Measurements from ENCODE around the gene ATAD3C.
"Not testable (repeated sequence)": the region's sequence is repeated elsewhere in the genome, so short reads cannot be mapped to it uniquely, and the experiment has no call there.

Gene ATAD3C

DNA sequence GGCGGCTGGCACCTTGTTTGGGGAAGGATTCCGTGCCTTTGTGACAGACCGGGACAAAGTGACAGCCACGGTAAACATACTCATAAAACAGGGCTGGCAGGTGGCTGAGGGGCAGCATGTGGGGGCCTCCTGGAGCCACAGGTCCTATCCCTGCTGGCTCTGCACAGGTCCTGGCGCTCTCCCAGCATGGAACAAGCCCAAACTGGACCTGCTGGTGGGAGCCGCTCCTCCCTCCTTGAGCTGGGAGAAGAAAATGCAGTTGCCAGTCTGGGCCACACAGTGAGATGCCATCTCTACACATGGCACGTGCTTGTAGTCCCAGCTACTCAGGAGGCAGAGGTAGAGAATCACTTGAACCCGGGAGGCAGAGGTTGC is 2.9 kb downstream of the ATAD3C start:
- DNase-seq: peak; percentile 54

DNA sequence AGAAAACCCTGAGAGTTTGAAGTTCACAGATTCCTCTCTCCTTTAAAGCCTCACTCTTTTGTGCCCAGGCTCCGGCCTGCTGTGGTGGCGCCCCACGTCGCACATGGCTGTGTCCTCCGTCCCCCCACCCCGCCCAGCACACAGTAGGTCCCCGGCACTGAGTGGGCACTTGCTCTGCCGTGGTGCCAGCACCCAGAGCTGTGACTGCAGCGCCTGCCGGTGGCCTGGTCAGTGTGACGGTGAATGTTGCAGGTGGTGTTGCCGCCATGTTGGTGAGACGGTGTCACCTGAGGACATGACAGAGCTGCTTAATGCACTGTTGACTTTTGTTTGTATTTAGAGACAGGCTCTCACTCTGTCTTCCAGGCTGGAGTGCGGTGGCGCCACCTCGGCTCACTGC is 3.4 kb downstream of the ATAD3C start:
- no peak for DNase-seq

DNA sequence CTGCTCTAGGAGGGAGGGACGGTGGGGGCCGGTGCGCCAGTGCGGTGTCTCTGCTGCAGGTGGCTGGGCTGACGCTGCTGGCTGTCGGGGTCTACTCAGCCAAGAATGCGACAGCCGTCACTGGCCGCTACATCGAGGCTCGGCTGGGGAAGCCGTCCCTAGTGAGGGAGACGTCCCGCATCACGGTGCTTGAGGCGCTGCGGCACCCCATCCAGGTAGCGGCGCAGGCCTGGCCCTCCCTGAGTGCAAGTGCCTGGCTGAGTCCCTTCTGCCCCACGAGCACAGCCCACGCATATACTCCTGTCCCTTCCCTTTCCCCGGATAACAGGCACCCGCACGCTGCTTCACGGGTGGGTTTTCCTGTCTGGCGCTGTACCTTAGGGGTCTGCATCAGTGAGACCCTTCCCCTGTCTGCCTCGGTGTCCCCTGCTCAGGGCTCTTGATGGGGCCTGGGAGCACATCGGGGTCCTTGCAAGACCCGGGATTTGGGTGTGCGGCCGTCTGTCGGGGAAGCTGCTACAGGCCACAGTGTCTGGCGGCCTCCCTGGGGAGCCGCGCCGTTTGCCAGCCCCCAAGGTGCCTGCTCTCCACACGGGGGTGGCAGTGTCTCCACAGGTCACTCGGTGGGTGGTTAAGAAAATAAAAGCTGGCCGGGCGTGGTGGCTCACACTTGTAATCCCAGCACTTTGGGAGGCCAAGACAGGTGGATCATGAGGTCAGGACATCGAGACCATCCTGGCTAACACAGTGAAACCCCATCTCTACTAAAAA is 5.0 kb downstream of the ATAD3C start:
- not testable (repeated sequence) for DNase-seq

DNA sequence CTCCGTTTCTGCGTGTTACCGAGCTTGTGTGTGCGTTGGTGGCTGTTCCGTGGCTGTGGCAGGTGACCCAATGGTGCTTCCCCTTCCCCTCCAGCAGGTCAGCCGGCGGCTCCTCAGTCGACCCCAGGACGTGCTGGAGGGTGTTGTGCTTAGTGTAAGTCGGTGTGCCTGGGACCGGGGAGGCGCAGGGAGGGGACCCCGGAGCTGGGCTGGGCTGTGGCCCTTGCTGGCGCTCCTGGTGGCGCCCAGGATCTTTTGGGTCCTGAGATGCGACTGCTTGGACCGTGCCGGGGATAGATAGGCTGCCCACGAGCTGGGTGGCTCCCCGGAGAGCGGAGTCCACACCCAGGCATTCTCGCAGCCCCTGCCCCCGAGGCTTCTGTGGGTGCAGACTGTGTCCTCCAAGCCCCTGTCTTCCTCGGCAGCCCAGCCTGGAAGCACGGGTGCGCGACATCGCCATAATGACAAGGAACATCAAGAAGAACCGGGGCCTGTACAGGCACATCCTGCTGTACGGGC is 5.9 kb downstream of the ATAD3C start:
- no peak for DNase-seq

DNA sequence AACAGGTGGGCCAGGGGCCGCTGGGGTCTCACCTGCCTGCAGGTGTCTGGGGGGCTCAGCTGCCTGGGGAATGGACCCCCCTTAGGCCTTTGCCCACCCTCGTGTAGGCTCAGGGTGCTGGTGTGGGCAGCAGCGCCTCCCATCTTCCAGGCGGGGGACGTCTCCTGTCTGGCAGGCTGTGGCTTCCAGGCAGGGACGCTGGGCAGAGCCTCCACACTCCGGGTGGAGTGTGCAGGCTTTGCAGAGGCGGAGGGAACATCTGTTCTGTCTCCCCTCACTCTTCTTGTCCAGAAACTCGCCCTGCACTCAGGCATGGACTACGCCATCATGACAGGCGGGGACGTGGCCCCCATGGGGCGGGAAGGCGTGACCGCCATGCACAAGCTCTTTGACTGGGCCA is 6.4 kb downstream of the ATAD3C start:
- not testable (repeated sequence) for DNase-seq

DNA sequence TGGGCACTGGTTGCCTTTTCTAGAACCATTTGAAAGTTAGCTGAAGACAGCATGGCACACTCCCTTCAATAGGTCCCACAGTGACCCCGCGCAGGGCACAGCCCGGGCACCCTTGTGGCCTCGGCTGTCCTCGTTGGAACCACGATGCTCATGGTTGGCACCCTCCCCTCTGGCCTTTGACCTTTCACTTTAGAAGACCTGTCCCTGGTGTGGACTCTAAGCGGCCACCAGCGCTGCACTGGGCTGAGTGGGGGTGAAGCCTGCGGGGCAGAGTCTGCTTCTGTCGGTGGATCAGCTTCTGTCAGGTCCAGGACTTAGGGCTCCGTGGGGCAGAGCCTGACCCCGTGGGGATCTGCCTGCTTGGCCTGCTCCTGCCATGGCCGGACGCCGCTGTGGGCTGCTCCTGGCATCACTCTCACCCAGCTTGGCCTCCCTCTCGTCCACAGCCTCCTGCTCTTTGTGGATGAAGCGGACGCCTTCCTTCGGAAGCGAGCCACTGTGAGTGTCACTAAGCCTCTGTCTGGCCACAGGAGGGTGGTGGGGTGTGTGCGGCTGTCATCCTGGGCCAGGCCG is 7.3 kb downstream of the ATAD3C start:
- not testable (repeated sequence) for DNase-seq

DNA sequence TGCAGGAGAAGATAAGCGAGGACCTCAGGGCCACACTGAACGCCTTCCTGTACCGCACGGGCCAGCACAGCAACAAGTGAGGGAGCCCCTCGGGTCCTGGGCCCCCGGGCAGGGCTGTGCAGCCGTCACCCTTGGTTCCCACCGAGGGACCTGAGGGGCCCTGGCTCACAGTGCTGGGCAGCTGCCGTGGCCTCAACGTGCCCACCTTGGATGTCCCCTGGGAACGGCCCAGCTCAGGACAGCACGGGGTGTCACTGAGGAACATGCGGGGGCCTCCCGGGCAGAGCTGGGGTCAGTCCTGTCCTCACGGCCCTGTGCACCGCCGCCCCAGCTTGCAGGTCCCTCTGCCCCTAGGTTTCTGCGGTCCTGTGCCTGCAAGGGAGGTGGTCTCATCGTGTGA is 9.7 kb downstream of the ATAD3C start:
- not testable (repeated sequence) for DNase-seq

DNA sequence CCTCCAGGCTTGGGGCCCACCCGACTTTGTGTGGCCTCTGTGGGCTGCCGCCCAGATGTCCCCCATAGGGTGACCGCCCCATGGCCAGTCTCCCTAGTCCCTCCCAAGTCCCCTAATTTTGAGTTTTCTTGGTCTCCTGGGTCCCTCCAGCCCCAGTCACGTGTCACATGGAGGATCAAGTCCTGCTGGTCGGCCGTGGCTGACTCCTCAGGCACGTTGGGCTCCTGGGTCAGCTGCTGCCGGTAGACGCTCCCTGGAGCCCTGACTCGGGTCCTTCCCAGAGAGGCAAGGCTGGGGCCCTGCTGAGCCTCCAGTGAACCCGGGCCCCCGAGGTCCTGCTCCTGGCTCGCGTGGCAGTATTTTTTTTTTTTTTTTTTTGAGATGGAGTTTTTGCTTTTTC is 10.2 kb downstream of the ATAD3C start:
- DNase-seq: not testable (repeated sequence)

DNA sequence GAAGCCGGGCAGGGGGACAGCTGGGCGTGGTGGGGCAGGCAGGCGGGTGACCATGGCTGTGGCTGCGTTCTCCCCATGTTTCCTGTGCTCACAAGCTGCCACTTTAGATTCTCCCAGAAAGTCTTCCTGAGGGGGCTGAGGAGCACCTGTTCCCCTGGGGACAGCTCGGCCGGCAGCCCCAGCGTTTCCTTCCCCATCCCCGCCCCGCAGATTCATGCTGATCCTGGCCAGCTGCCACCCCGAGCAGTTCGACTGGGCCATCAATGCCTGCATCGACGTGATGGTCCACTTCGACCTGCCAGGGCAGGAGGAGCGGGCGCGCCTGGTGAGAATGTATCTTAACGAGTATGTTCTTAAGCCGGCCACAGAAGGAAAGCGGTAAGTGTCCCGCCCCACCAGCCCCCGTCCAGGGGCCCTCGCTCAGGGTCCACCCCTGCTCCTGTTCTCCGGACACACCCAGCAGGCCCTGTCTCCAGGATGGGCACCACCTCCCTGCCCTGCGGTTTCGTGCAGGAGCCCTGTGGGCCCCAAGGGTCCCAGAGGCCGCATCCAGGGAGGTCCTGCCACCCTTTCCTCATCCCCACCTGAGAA is 11.1 kb downstream of the ATAD3C start:
- no peak for DNase-seq

DNA sequence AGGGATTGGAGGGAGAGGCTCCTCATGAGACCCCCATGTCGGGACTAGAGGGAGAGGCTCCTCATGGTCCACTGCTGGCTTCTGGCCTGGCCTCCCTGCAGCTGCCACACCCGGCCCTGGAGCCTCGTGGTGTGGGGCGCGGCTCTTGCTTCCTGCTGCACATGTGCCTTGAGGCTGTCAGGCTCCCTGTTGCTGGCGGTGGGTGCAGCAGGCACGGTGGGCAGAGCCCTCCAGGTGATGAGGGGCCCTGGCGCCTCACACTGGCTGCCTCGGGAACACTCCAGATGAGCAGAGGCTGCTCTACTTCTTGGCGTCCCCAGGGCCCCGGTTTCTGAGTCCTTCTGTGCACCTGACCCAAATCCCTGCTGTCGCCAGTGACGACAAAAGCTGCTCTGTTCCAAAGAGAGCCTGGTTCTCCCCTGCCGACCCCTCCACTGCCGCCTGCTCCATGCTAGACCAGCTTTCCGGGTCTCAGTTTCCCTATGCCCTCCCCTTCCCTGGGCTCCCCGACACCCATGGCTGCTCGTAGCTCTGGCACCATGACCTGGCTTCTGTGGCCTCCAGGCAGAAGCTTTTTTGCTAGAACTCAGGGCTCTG is 12.3 kb downstream of the ATAD3C start:
- DNase-seq: no peak

DNA sequence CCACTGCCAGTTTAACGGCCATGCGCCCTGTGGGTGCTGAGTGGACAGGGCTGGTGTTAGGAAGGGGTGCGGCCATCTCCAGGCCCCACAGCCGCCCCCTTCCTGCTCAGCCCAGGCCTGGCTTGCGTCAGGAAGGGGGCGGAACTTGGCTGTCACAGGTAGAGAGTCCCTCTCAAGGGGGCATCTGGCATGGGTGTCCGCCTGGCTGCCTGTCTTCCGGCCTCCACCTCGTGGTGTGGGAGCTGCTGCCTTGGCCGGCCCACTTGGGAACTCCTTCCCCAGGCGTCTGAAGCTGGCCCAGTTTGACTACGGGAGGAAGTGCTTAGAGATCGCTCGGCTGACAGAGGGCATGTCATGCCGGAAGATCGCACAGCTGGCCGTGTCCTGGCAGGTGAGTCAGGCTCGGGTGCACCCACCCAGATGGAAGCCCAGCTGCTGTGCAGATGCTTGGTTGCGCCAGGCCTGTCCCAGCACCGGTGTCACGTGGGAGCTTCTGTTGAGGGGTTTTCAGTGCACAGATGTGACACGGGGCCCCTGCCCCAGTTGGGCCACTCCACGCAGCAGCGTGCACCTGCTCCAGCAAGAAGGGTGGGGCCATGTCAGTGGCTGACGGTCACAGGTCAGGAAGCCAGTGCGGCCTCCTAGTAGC is 13.0 kb downstream of the ATAD3C start:
- no peak for DNase-seq

DNA sequence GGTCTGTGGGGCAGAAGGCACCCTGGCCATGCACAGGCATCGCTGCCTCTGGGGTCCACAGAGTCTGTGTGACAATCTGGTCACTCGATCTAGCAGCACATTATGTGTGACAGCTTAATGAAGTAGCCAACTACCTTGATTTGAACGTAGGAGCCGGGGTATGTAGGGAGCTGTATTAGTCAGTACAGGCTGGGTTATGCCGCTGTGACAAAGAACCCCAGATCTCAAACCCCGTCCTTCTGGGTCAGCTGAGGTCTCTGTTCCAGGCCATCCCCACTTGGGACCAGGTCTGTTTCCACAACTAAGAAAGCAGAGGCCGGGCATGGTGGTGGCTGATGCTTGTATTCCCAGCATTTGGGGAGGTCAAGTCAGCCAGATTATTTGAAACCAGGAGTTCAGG is 13.8 kb downstream of the ATAD3C start:
- no peak for DNase-seq

DNA sequence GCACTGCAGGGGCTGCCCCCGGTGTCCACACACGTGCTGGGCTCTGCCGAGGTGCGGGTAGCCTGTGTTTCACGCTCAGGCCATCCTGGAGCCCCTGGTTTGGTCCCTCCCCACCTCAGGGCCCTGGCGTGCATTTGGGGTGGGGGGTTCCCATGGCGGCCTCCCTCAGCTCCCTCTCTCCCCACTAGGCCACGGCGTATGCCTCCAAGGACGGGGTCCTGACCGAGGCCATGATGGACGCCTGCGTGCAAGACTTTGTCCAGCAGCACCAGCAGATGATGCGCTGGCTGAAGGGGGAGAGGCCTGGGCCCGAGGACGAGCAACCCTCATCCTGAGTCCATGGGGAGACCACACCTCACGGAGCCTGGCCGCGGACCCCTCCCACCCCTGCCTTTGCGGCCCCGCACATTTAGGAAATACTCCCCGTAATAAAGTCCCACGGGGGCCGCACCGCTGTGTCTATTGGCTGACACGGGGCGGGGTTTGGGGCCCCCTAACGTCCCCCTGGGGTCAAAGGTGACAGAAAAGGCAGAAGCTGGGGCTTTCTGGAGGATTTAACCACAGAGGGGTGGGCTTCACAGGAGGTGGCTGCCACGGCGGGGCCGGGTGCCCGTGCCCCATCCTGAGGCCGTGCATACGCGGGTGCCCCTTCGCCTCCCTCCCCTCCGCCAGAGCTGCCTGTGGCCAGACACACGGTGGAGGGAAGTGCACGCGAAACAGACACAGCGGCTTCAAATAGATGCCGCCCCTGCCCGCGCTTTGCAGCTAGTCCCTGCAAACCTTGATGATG is 18.9 kb downstream of the ATAD3C start:
- not testable (repeated sequence) for DNase-seq

DNA sequence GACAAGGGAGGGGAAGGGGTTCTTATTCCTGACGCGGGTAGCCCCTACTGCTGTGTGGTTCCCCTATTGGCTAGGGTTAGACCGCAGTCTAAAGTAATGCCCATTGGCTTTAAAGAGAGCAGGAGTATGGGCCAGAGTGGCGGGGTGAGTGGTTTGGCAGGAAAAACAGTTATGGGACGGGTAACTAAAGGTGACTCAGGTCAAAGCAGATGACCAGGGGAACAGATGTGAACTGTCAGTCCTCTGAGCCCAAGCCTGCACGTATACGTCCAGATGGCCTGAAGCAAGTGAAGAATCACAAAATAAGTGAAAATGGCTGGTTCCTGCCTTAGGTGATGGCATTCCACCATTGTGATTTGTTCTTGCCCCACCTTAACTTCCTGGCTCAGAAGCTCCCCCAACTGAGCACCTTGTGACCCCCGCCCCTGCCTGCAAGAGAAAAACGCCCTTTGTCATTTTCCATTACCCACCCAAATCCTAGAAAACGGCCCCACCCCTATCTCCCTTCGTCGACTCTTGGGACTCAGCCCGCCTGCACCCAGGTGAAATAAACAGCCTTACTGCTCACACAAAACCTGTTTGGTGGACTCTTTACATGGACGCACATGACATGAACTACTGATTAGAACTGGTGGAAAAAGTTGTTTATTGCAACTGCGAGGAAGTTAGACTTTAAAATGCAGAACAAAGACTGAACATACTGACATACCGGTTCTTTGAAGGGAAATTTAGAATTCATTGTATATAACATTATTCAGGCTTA is 21.3 kb downstream of the ATAD3C start:
- no peak for DNase-seq

DNA sequence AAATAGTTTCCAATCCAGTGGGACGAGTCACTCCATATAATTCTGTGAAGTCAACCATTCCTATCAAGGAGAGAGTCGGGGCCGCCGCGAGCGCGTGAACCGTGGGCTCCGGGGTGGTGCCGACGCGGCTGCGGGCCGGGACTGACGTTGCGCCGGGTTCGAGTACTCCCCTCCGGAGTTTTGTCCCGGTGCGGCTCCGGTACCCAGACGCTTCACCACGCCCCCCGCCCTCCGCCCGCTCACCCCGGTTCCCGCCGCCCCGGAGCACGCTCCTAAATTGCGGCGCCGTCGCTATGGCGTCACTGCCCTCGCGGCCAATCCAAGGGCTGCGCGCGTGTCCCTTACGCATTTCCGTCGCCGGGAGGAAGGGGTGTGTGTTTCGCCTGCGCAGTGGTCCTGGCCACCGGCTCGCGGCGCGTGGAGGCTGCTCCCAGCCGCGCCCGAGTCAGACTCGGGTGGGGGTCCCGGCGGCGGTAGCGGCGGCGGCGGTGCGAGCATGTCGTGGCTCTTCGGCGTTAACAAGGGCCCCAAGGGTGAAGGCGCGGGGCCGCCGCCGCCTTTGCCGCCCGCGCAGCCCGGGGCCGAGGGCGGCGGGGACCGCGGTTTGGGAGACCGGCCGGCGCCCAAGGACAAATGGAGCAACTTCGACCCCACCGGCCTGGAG is 22.0 kb downstream of the ATAD3C start, which contains the start of gene ATAD3B:
Gene ATAD3B, plus strand, starts transcription at position 377 of the 664 bp plus-strand sequence. Its CDS starts 120 bp downstream, at position 497.
- peak; percentile 96 for DNase-seq

DNA sequence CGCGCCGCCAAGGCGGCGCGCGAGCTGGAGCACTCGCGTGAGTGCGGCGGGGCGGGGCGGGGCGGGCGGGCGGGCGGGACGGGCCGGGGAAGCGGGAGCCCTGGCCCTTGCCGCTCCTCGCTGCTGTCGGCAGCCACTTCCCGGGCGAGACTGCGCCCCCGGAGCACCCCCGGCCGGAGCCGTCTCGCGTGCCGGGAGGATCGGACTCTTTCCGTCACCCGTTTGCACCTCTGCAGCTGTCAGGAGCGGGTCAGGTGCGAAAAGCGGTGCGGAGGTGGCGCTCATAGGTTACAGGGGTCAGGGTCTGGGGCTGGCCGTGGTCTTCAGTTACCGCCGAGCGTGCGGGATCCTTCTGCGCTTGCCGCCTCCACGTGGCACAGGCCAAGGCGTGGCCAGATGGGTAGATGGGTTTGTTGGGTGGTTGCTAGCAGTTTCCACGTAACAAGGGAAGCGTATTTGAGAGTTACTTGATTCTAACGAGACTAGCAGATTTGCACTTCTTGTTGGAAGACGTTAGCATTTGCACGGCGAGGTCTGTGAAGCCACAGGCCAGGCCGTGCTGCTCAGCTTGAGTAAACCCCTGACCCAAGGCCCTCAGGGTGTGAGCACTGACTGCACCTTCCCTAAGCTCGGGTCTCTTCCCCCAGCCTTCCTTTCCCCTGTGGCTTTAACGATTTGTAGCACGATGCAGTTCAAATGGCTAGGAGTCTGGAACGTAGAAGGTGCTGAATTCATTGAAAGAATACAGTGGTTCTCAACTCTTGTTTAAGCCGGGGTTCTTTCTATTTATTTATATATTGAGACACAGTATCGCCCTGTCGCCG is 22.8 kb downstream of the ATAD3C start:
- DNase-seq: not testable (repeated sequence)

DNA sequence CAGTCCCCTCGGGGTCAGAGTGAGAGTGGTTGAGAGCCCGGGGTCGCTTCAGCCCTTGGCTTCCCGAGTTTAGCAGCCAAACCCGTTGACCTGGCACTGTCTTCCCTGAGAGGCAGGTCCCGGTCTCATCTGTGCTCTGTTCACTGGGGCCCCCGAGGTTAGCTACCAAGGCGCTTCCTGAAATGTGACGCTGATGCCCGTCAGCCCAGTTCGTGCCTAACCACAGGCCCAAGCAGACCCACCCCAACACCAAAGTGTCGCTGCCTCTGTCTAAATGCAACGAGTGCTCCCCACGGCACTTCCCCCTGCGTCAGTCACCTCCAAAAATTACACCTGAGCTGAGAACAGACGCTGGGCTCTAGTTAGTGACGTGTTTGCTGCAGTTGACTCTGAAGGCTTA is 26.5 kb downstream of the ATAD3C start:
- not testable (repeated sequence) for DNase-seq

DNA sequence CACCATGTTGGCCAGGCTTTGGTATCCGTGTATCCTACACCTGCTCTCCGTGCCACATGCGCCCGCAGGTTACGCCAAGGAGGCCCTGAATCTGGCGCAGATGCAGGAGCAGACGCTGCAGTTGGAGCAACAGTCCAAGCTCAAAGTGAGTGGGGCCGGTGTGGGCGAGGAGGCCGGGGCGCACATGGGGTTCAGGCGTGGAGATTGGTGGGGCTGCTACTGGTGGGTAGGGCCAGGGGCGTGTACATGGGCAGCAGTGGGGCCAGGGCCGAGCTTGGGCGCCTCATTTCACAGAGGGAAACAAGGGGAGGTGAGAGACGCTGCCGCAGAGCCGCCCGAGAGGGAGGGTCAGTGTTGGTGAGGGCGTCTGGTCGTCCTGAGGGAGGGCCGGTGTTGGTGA is 27.7 kb downstream of the ATAD3C start:
- no peak for DNase-seq

DNA sequence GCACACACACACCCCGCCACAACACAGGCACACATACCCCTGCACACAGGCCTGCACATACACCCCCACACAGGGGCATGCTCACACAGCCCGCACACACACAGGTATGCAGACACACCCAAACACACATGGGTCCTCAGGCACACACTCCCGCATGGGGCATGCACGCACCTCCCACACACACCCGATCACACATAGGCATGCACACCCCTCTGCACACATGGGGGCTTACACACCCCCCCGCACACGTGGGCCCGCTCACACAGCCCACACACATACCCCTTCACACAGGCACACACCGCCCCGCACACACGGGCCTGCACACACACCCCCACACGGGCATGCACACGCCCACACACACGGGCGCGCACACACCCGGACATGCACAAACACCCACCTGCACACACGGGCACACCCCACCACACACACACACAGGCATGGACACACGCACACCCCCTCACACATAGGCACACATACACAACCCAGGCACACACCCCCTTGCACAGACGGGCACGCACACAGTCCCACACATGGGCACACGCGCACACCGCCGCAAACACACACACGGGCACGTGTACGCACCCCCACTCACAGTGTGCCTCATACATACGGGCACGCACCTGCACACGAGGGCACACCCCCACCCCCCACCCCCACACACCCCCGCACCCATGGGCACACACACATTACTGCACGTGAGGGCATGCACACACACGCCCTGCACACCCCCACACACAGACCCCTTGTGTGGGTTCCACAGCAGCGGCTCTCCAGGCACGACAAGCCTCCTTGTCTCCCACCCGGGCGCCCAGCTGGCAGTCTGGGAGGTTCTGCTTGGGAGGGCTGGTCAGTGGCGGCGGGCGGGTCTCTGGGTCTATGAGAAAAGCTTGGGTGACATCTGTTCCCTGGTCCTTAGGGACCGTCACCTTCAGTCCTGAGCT is 30.3 kb downstream of the ATAD3C start:
- no peak for DNase-seq
